Measurements from ENCODE around the gene MRFAP1. TPM values are rescaled to one million over a fixed set of nuclear protein-coding genes. Genes with fewer than 3 reads are reported as not detected.
"Not testable (repeated sequence)": the region's sequence is repeated elsewhere in the genome, so short reads cannot be mapped to it uniquely, and the experiment has no call there.

Gene MRFAP1
- total RNA-seq, 8 experiments from 2014 or later: 185 to 378 (median 303) TPM

GRCh38 chr4:6628484-6628883 is 12.0 kb upstream of the MRFAP1 start:
- ATAC-seq (replicated peaks in 6 of 8); in situ Hi-C loops (cut with MboI; ENCODE audit: low pct_unique_long_range_greater_than_20kb in 2 of 9, low sequenced_read_pairs in 9 of 9, unreplicated experiment in 9 of 9); H3K4me3 ChIP-seq; H3K27ac ChIP-seq; H3K4me1 ChIP-seq (replicated peaks in 1 of 2): not testable (repeated sequence)
- WGBS, 10 experiments: 80 to 100% (median 100%) methylated on average over 1 of the region's 1 CpG; no CpG with 5 or more reads in 7 of the 10 experiments

GRCh38 chr4:6632125-6632524 is 8.4 kb upstream of the MRFAP1 start:
- Histone ChIP-seq H3K27ac (no peak overlapping the region), H3K4me1 (replicated peaks in 1 of 2) (peaks cover 5 to 9% of the 10 kb centered on the region in 2 donors), H3K4me3 (no peak overlapping the region)
- 55 to 100% (median 97%) methylated on average over 1 to 4 of the region's 4 CpGs; no CpG with 5 or more reads in 5 of the 10 experiments for WGBS, 10 experiments
- ATAC-seq (replicated peaks in 6 of 8): no peak
- in situ Hi-C loops (cut with MboI; ENCODE audit: low pct_unique_long_range_greater_than_20kb in 2 of 9, low sequenced_read_pairs in 9 of 9, unreplicated experiment in 9 of 9): no loop called here

GRCh38 chr4:6633091-6633906 is 7.2 kb upstream of the MRFAP1 start:
- no peak overlapping the region for H3K4me3 ChIP-seq
- in situ Hi-C loops (cut with MboI; ENCODE audit: low pct_unique_long_range_greater_than_20kb in 2 of 9, low sequenced_read_pairs in 9 of 9, unreplicated experiment in 9 of 9): no loop called here
- peaks cover 5 to 9% of the 10 kb centered on the region in 2 donors for H3K4me1 ChIP-seq (replicated peaks in 1 of 2)
- 0 to 86% (median 72%) methylated on average over 1 to 10 of the region's 10 CpGs for WGBS, 10 experiments
- H3K27ac ChIP-seq: peak overlapping the region in 1 of 2 donors; percentile 10
- ATAC-seq (replicated peaks in 6 of 8): peak in 7 of 8 experiments; percentile 50 to 92 (median 89)

GRCh38 chr4:6634746-6635145 is 5.7 kb upstream of the MRFAP1 start:
- ATAC-seq (replicated peaks in 6 of 8): no peak
- peaks cover 5 to 9% of the 10 kb centered on the region in 2 donors for H3K4me1 ChIP-seq (replicated peaks in 1 of 2)
- in situ Hi-C loops (cut with MboI; ENCODE audit: low pct_unique_long_range_greater_than_20kb in 2 of 9, low sequenced_read_pairs in 9 of 9, unreplicated experiment in 9 of 9): no loop called here
- no peak overlapping the region for H3K4me3 ChIP-seq
- 60 to 100% (median 92%) methylated on average over 1 to 9 of the region's 9 CpGs; no CpG with 5 or more reads in 2 of the 10 experiments for WGBS, 10 experiments
- no peak overlapping the region for H3K27ac ChIP-seq

- no peak for ATAC-seq (replicated peaks in 6 of 8)
- Histone ChIP-seq H3K4me3 (peak overlapping the region in 1 of 5 donors; percentile 62), H3K4me1 (replicated peaks in 1 of 2) (peaks cover 10 to 15% of the 10 kb centered on the region in 2 donors), H3K27ac (no peak overlapping the region)
- in situ Hi-C loops (cut with MboI; ENCODE audit: low pct_unique_long_range_greater_than_20kb in 2 of 9, low sequenced_read_pairs in 9 of 9, unreplicated experiment in 9 of 9): no loop called here
- 76 to 100% (median 100%) methylated on average over 1 to 4 of the region's 14 CpGs; no CpG with 5 or more reads in 1 of the 10 experiments for WGBS, 10 experiments
Observed at GRCh38 chr4:6639137-6639680, 1.3 kb upstream of the MRFAP1 start.

- in situ Hi-C loops (cut with MboI; ENCODE audit: low pct_unique_long_range_greater_than_20kb in 2 of 9, low sequenced_read_pairs in 9 of 9, unreplicated experiment in 9 of 9): no loop called here
- ATAC-seq (replicated peaks in 6 of 8): peak; percentile 46 to 63 (median 58)
- Histone ChIP-seq H3K27ac (peak overlapping the region; percentile 75 to 93), H3K4me1 (replicated peaks in 1 of 2) (peaks cover 10 to 15% of the 10 kb centered on the region in 2 donors), H3K4me3 (peak overlapping the region; percentile 62 to 74 (median 69))
- 0 to 12% (median 1%) methylated on average over 1 to 22 of the region's 50 CpGs for WGBS, 10 experiments
Observed at GRCh38 chr4:6641164-6641970, 882 bp downstream of the MRFAP1 start.

- 0 to 87% (median 61%) methylated on average over 1 to 4 of the region's 5 CpGs; no CpG with 5 or more reads in 3 of the 10 experiments for WGBS, 10 experiments
- Histone ChIP-seq H3K4me3 (peak overlapping the region; percentile 62 to 74 (median 69)), H3K4me1 (replicated peaks in 1 of 2) (peaks cover 10 to 15% of the 10 kb centered on the region in 2 donors), H3K27ac (peak overlapping the region; percentile 75 to 93)
- in situ Hi-C loops (cut with MboI; ENCODE audit: low pct_unique_long_range_greater_than_20kb in 2 of 9, low sequenced_read_pairs in 9 of 9, unreplicated experiment in 9 of 9): no loop called here
- no peak for ATAC-seq (replicated peaks in 6 of 8)
Observed at GRCh38 chr4:6641971-6642320, 1.5 kb downstream of the MRFAP1 start.

GRCh38 chr4:6643141-6643847 is 2.8 kb downstream of the MRFAP1 start:
- no peak for ATAC-seq (replicated peaks in 6 of 8)
- no peak overlapping the region for H3K4me3 ChIP-seq
- no peak overlapping the region for H3K27ac ChIP-seq
- H3K4me1 ChIP-seq (replicated peaks in 1 of 2): peaks cover 10 to 15% of the 10 kb centered on the region in 2 donors
- in situ Hi-C loops (cut with MboI; ENCODE audit: low pct_unique_long_range_greater_than_20kb in 2 of 9, low sequenced_read_pairs in 9 of 9, unreplicated experiment in 9 of 9): no loop called here
- WGBS, 10 experiments: 28 to 95% (median 88%) methylated on average over 2 to 8 of the region's 8 CpGs; no CpG with 5 or more reads in 1 of the 10 experiments

GRCh38 chr4:6644792-6645530 is 4.5 kb downstream of the MRFAP1 start:
- in situ Hi-C loops (cut with MboI; ENCODE audit: low pct_unique_long_range_greater_than_20kb in 2 of 9, low sequenced_read_pairs in 9 of 9, unreplicated experiment in 9 of 9): no loop called here
- peaks cover 10 to 15% of the 10 kb centered on the region in 2 donors for H3K4me1 ChIP-seq (replicated peaks in 1 of 2)
- H3K27ac ChIP-seq: no peak overlapping the region
- no peak for ATAC-seq (replicated peaks in 6 of 8)
- H3K4me3 ChIP-seq: no peak overlapping the region
- WGBS, 10 experiments: 42 to 100% (median 78%) methylated on average over 1 to 5 of the region's 5 CpGs; no CpG with 5 or more reads in 1 of the 10 experiments

- no peak for ATAC-seq (replicated peaks in 6 of 8)
- 0 to 83% (median 61%) methylated on average over 1 to 5 of the region's 5 CpGs; no CpG with 5 or more reads in 3 of the 10 experiments for WGBS, 10 experiments
- Histone ChIP-seq H3K4me3 (no peak overlapping the region), H3K4me1 (replicated peaks in 1 of 2) (peaks cover 10% of the 10 kb centered on the region in 2 donors), H3K27ac (no peak overlapping the region)
- in situ Hi-C loops (cut with MboI; ENCODE audit: low pct_unique_long_range_greater_than_20kb in 2 of 9, low sequenced_read_pairs in 9 of 9, unreplicated experiment in 9 of 9): no loop called here
Observed at GRCh38 chr4:6647169-6647568, 6.7 kb downstream of the MRFAP1 start.

GRCh38 chr4:6647582-6648230 is 7.2 kb downstream of the MRFAP1 start:
- no peak for ATAC-seq (replicated peaks in 6 of 8)
- H3K4me1 ChIP-seq (replicated peaks in 1 of 2): peaks cover 4 to 5% of the 10 kb centered on the region in 2 donors
- WGBS, 10 experiments: 0 to 100% (median 44%) methylated on average over 1 to 5 of the region's 6 CpGs; no CpG with 5 or more reads in 3 of the 10 experiments
- no peak overlapping the region for H3K4me3 ChIP-seq
- in situ Hi-C loops (cut with MboI; ENCODE audit: low pct_unique_long_range_greater_than_20kb in 2 of 9, low sequenced_read_pairs in 9 of 9, unreplicated experiment in 9 of 9): no loop called here
- H3K27ac ChIP-seq: no peak overlapping the region
